ENCODE data around the gene MRPL12. TPM values are rescaled to one million over a fixed set of nuclear protein-coding genes. Genes with fewer than 3 reads are reported as not detected.

Gene MRPL12
- total RNA-seq, 4 donors from 2014 or later: 0.77 to 72.9 (median 19.5) TPM

GRCh38 chr17:81690549-81690948 lies 12.6 kb upstream of the MRPL12 start:
- Histone ChIP-seq H3K36me3 (no peaks in the 10 kb centered on the region), H3K9me3 (no peaks in the 10 kb centered on the region), H3K4me1 (no peaks in the 10 kb centered on the region), H3K27me3 (no peaks in the 10 kb centered on the region), H3K4me3 (no peak overlapping the region), H3K27ac (no peak overlapping the region)
- TF ChIP-seq POLR2A (IDR thresholded peaks at IDR 0.05) (no peak), CTCF (IDR thresholded peaks at IDR 0.05) (no peak)
- intact Hi-C loops (cut with DNase I; ENCODE audit: low total_unique reads): no loop called here
- no peak for DNase-seq

- no peak overlapping the region for H3K4me3 ChIP-seq
- no peaks in the 10 kb centered on the region for H3K27me3 ChIP-seq
- intact Hi-C loops (cut with DNase I; ENCODE audit: low total_unique reads): no loop called here
- no peaks in the 10 kb centered on the region for H3K4me1 ChIP-seq
- no peaks in the 10 kb centered on the region for H3K9me3 ChIP-seq
- no peak for DNase-seq
- no peak overlapping the region for H3K27ac ChIP-seq
- no peak for TF ChIP-seq CTCF (IDR thresholded peaks at IDR 0.05)
- TF ChIP-seq POLR2A (IDR thresholded peaks at IDR 0.05): no peak
- no peaks in the 10 kb centered on the region for H3K36me3 ChIP-seq
Observed at GRCh38 chr17:81691196-81691595, 12.0 kb upstream of the MRPL12 start.

GRCh38 chr17:81691608-81692007 lies 11.6 kb upstream of the MRPL12 start:
- Histone ChIP-seq H3K9me3 (no peaks in the 10 kb centered on the region), H3K4me3 (no peak overlapping the region), H3K27me3 (no peaks in the 10 kb centered on the region), H3K4me1 (no peaks in the 10 kb centered on the region), H3K27ac (no peak overlapping the region), H3K36me3 (no peaks in the 10 kb centered on the region)
- TF ChIP-seq CTCF (IDR thresholded peaks at IDR 0.05) (no peak), POLR2A (IDR thresholded peaks at IDR 0.05) (no peak)
- DNase-seq: no peak
- intact Hi-C loops (cut with DNase I; ENCODE audit: low total_unique reads): no loop called here

GRCh38 chr17:81693509-81694210 lies 9.5 kb upstream of the MRPL12 start:
- TF ChIP-seq POLR2A (IDR thresholded peaks at IDR 0.05) (no peak), CTCF (IDR thresholded peaks at IDR 0.05) (no peak)
- Histone ChIP-seq H3K4me1 (no peaks in the 10 kb centered on the region), H3K36me3 (no peaks in the 10 kb centered on the region), H3K27ac (no peak overlapping the region), H3K4me3 (no peak overlapping the region), H3K27me3 (no peaks in the 10 kb centered on the region), H3K9me3 (no peaks in the 10 kb centered on the region)
- intact Hi-C loops (cut with DNase I; ENCODE audit: low total_unique reads): no loop called here
- DNase-seq: no peak

- intact Hi-C loops (cut with DNase I; ENCODE audit: low total_unique reads): no loop called here
- Histone ChIP-seq H3K9me3 (no peaks in the 10 kb centered on the region), H3K27me3 (no peaks in the 10 kb centered on the region), H3K27ac (no peak overlapping the region), H3K4me3 (no peak overlapping the region), H3K36me3 (no peaks in the 10 kb centered on the region), H3K4me1 (no peaks in the 10 kb centered on the region)
- TF ChIP-seq CTCF (IDR thresholded peaks at IDR 0.05): no peak
- TF ChIP-seq POLR2A (IDR thresholded peaks at IDR 0.05): no peak
- DNase-seq: no peak
Observed at GRCh38 chr17:81694810-81695209, 8.4 kb upstream of the MRPL12 start.

Data from uterus (tissue), 4 donors.